Hepatocyte (in vitro differentiated cells): ENCODE measurements around the gene TARS1. TPM values are rescaled to one million over a fixed set of nuclear protein-coding genes. Genes with fewer than 3 reads are reported as not detected.

Source experiments
- DNase-seq: peaks from one replicate; pipeline ENCODE4 v3.0.0-alpha.2; 2016; ENCODE audit warnings: low spot score
- H2AFZ ChIP-seq: fragments of 200-600 bp; sonication (generic); 2 replicates; pipeline ENCODE4 v1.6.0; 2016; ENCODE audit warnings: antibody characterized with exemption, mild to moderate bottlenecking
- H3K27ac ChIP-seq: fragments of 200-600 bp; sonication (generic); 2 replicates; pipeline ENCODE4 v1.5.1; 2016; ENCODE audit warnings: mild to moderate bottlenecking
- H3K27me3 ChIP-seq: fragments of 200-600 bp; sonication (generic); 2 replicates; pipeline ENCODE4 v1.6.1; 2016
- H3K36me3 ChIP-seq: fragments of 200-600 bp; sonication (generic); replicated peaks from 2 replicates; pipeline ENCODE4 v1.5.1; 2016; ENCODE audit warnings: low read depth; ENCODE audit not compliant: insufficient read depth
- H3K4me1 ChIP-seq: fragments of 200-600 bp; sonication (generic); 2 replicates; pipeline ENCODE4 v1.5.1; 2016; ENCODE audit warnings: mild to moderate bottlenecking, moderate library complexity; ENCODE audit not compliant: insufficient read depth
- H3K4me2 ChIP-seq: fragments of 200-600 bp; sonication (generic); 2 replicates; pipeline ENCODE4 v1.6.0; 2016
- H3K4me3 ChIP-seq: fragments of 200-600 bp; sonication (generic); 2 replicates; pipeline ENCODE4 v1.5.1; 2016; ENCODE audit warnings: mild to moderate bottlenecking
- H3K79me2 ChIP-seq: fragments of 200-600 bp; sonication (generic); 2 replicates; pipeline ENCODE4 v1.6.0; 2017; ENCODE audit warnings: mild to moderate bottlenecking
- H3K9me2 ChIP-seq: fragments of 200-600 bp; sonication (generic); replicated peaks from 2 replicates; pipeline ENCODE4 v1.6.0; 2017; ENCODE audit warnings: mild to moderate bottlenecking; ENCODE audit not compliant: insufficient read depth
- H3K9me3 ChIP-seq: fragments of 200-600 bp; sonication (generic); 2 replicates; pipeline ENCODE4 v1.5.1; 2016; ENCODE audit warnings: low read depth, mild to moderate bottlenecking
- H4K20me1 ChIP-seq: fragments of 200-600 bp; sonication (generic); 2 replicates; pipeline ENCODE4 v1.6.0; 2016; ENCODE audit warnings: mild to moderate bottlenecking; ENCODE audit not compliant: insufficient read depth, poor library complexity, severe bottlenecking
- EZH2 ChIP-seq: fragments of 200-600 bp; sonication (generic); IDR thresholded peaks from 2 replicates; pipeline ENCODE4 v1.6.1; 2016; ENCODE audit warnings: antibody characterized with exemption, mild to moderate bottlenecking, borderline replicate concordance
- EZH2phosphoT487 ChIP-seq: fragments of 200-600 bp; sonication (generic); IDR thresholded peaks from one replicate; pipeline ENCODE4 v1.6.1; 2018; ENCODE audit warnings: antibody characterized with exemption, mild to moderate bottlenecking, low read depth, moderate library complexity; ENCODE audit not compliant: unreplicated experiment, severe bottlenecking
- whole genome bisulfite sequencing: methylation state at CpG from one replicate; pipeline ENCODE4 v1.1.6; 2016; ENCODE audit warnings: low lambda C conversion rate; ENCODE audit errors: missing lambda C conversion rate; 5-methylcytosine and 5-hydroxymethylcytosine counted together
- polyA plus RNA-seq: library from polyadenylated mRNA; unstranded; fragments of >200 nt; fragmentation: Nextera tagmentation; extraction: Ambion mirVana; gene quantifications from 2 replicates; pipeline ENCODE4 v1.2.1, GENCODE V29; 2016
- total RNA-seq: library from RNA; depleted of rRNA; stranded (reverse); fragments of >200 nt; gene quantifications from 2 replicates; pipeline ENCODE4 v1.2.3, GENCODE V29; 2014
- TF ChIP-seq, protein P1 (sequence below): fragments of 200-600 bp; sonication (generic); IDR thresholded peaks from 2 replicates; pipeline ENCODE4 v1.5.1; 2016; ENCODE audit warnings: antibody characterized with exemption, mild to moderate bottlenecking; ENCODE audit not compliant: poor library complexity

The TARS1 gene
- total and polyA plus RNA-seq, 2 experiments from 2014 or later = 109 to 206 TPM

DNA sequence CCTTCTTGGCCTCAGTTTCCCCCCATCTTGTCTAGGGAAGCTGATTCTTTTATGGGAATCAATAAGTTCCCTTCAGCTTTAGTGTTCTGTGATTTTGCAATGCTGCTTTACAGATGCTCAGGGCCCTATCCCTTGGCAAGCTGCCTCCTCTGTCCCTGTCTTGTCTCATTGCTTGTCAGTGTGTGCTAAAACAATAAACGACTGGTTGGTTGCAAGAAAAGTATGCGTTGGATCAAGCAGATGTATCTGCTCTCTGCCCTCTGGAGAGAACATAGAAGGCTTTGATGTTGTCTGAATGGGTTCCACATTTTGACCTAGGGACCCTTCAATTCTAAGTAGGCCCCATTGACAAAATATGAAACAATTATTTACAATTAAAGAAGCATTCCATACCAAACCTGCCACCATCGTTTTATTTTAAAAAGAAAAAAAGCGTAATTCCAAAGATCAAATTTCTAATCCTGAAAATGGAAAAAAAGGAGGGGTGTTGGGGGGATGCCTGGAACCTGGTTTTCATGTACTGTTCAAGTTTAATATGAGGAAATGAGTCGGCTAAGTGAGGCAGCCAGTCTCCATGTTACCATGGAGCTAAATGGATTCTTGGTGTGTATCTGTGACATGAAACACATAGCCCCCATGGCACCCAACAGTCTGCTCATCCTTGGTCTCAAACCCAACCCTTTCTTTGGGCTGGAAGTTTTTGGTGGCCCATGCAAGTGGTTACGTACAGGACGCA lies 31.2 kb upstream of the TARS1 start:
- 66% methylated on average over 7 of the region's 7 CpGs for WGBS

DNA sequence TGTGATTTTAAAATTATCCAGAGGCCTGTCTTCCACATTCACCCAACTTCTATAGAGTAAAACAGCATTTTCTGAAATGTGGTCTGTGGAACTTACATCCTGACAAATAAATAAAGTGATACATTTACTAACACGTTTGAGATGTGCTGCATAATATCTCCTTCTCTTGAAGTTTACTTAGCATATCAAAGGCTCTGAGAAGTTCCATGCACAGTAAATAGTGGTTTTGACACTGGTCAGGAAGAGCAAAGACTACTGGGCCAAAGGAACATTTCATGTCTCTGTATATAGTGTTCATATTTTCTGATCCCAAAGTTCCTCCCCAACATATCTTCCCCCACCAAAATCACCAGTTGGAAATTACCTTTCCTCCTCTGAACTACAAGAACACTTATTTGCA lies 30.5 kb upstream of the TARS1 start:
- TF ChIP-seq EZH2 (no peak), EZH2phosphoT487 (no peak)
- TF ChIP-seq, protein P1, sequence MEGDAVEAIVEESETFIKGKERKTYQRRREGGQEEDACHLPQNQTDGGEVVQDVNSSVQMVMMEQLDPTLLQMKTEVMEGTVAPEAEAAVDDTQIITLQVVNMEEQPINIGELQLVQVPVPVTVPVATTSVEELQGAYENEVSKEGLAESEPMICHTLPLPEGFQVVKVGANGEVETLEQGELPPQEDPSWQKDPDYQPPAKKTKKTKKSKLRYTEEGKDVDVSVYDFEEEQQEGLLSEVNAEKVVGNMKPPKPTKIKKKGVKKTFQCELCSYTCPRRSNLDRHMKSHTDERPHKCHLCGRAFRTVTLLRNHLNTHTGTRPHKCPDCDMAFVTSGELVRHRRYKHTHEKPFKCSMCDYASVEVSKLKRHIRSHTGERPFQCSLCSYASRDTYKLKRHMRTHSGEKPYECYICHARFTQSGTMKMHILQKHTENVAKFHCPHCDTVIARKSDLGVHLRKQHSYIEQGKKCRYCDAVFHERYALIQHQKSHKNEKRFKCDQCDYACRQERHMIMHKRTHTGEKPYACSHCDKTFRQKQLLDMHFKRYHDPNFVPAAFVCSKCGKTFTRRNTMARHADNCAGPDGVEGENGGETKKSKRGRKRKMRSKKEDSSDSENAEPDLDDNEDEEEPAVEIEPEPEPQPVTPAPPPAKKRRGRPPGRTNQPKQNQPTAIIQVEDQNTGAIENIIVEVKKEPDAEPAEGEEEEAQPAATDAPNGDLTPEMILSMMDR = no peak
- Histone ChIP-seq H3K4me1 (peaks cover 11% of the 10 kb centered on the region), H2AFZ (no peak overlapping the region), H3K36me3 (no peaks in the 10 kb centered on the region), H3K27ac (peak overlapping the region; percentile 19), H3K9me3 (no peaks in the 10 kb centered on the region), H4K20me1 (no peaks in the 10 kb centered on the region), H3K79me2 (no peaks in the 10 kb centered on the region), H3K4me2 (no peak overlapping the region), H3K9me2 (no peaks in the 10 kb centered on the region), H3K4me3 (no peak overlapping the region), H3K27me3 (no peaks in the 10 kb centered on the region)
- WGBS = 30% methylated on average over 1 of the region's 1 CpG
- DNase-seq = no peak

More for the DNA sequence above, 31.2 kb upstream of the TARS1 start:
- H3K79me2 ChIP-seq = no peaks in the 10 kb centered on the region
- H3K4me1 ChIP-seq = peaks cover 11% of the 10 kb centered on the region
- no peaks in the 10 kb centered on the region for H3K36me3 ChIP-seq
- H3K9me2 ChIP-seq = no peaks in the 10 kb centered on the region
- no peaks in the 10 kb centered on the region for H3K27me3 ChIP-seq
- TF ChIP-seq EZH2 (no peak), EZH2phosphoT487 (no peak)
- TF ChIP-seq, protein P1 = no peak
- peak overlapping the region; percentile 19 for H3K27ac ChIP-seq
- peak; percentile 37 for DNase-seq
- no peak overlapping the region for H3K4me3 ChIP-seq
- no peak overlapping the region for H2AFZ ChIP-seq
- H4K20me1 ChIP-seq = no peaks in the 10 kb centered on the region
- H3K9me3 ChIP-seq = no peaks in the 10 kb centered on the region
- H3K4me2 ChIP-seq = no peak overlapping the region

DNA sequence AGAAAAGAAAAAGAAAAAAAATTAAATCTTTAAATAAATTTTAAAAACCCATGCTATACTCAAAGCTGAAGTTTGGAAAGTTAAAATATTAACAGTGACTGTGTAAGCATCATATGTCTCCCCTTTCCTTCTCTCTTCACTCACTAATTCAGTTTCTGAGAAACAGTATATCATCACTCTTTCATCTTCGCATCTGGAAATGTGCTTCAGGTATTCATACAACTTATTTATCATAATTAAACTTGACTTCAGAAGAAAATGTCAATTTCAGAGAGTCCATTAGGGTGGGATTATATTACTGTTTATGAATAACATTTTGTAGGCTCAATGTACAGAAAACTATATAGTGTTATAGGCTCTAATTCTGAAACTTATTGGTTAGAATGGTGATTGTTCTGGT lies 29.3 kb upstream of the TARS1 start:
- H2AFZ ChIP-seq = no peak overlapping the region
- H3K4me3 ChIP-seq = no peak overlapping the region
- H3K36me3 ChIP-seq = no peaks in the 10 kb centered on the region
- no peaks in the 10 kb centered on the region for H3K27me3 ChIP-seq
- no peak for DNase-seq
- 74% methylated on average over 1 of the region's 1 CpG for WGBS
- H3K4me2 ChIP-seq = no peak overlapping the region
- H3K9me3 ChIP-seq = no peaks in the 10 kb centered on the region
- no peaks in the 10 kb centered on the region for H4K20me1 ChIP-seq
- no peak overlapping the region for H3K27ac ChIP-seq
- no peaks in the 10 kb centered on the region for H3K79me2 ChIP-seq
- TF ChIP-seq EZH2phosphoT487 = no peak
- TF ChIP-seq, protein P1 = no peak
- no peak for TF ChIP-seq EZH2
- H3K9me2 ChIP-seq = no peaks in the 10 kb centered on the region
- H3K4me1 ChIP-seq = peaks cover 11% of the 10 kb centered on the region
